SU-DHL-6 (cell line): ENCODE data around the gene LMOD1.

ENCODE experiments used
- CTCF ChIP-seq: fragments of 200-600 bp; sonication (generic); IDR thresholded peaks from one replicate; pipeline ENCODE4 v1.5.1; 2017; ENCODE audit warnings: antibody characterized with exemption, mild to moderate bottlenecking, low read length, moderate library complexity; ENCODE audit not compliant: insufficient read depth, poor library complexity, severe bottlenecking
- EZH2phosphoT487 ChIP-seq: fragments of 200-600 bp; sonication (generic), shearing (Covaris generic); conservative IDR thresholded peaks from 2 replicates; pipeline ENCODE4 v1.6.1; 2018; ENCODE audit warnings: mild to moderate bottlenecking, antibody characterized with exemption, low read length, moderate library complexity, mixed read lengths

- no peak for TF ChIP-seq CTCF
- TF ChIP-seq EZH2phosphoT487, result no peak
These were observed 46.5 kb downstream of the LMOD1 start for GRCh38 chr1:201899683-201900429.
